ENCODE data around the gene LRRC27. TPM values are rescaled to one million over a fixed set of nuclear protein-coding genes. Genes with fewer than 3 reads are reported as not detected.

LRRC27 gene
- total RNA-seq, 2 experiments from 2014 or later, result 2.4 to 2.8 TPM

DNA sequence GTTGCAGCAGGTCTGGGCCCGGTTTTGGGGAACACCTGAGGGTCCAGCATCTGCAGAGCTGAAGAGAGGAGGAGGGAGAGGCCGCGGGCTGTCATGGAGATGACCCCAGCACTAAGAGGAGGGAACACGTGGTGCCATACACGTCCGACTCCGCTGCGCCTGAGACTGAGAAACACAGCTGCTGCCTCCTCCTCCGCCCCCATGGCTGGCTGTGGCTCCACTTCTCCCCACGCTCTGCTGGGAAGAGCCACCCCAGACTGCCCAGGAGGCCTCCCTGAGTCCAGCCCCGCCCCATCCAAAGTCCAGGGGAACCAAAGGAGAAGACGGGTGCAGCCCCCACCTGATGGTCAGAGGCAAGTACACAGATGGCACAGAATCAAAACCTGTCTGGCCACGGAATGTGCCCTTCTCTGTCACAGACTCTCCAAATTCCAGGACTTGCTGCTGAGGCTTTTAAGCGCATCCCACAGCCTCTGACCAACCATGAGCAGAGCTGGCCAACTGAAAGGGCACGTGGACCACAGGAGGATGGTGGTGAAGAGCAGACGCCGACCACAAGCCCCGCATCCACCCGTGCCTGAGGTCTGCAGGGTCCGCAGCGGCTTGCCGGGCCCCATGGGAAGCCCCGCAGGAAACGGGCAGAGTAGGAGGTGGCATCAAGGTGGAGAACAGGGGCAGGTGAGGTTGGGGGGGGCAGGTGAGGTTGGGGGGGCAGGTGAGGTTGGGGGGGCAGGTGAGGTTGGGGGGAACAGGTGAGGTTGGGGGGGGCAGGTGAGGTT, 48.2 kb upstream of the LRRC27 start:
- intact Hi-C loops (cut with DNase I, micrococcal nuclease), result no loop called here
- H3K9me3 ChIP-seq (ENCODE audit: control insufficient read depth in 1 of 2, insufficient read depth in 1 of 2, low read length in 2 of 2), result no peaks in the 10 kb centered on the region
- no peaks in the 10 kb centered on the region for H3K36me3 Mint-ChIP-seq (ENCODE audit: low read depth)
- H3K4me3 ChIP-seq (ENCODE audit: low read length), result no peak overlapping the region
- no peaks in the 10 kb centered on the region for H3K9me3 Mint-ChIP-seq
- ATAC-seq (ENCODE audit: poor library complexity) (no peak), DNase-seq (no peak)
- H3K27me3 ChIP-seq (ENCODE audit: control insufficient read depth in 1 of 2, insufficient read depth in 2 of 2, low read length in 2 of 2), result peaks cover 0 to 2% of the 10 kb centered on the region in 2 experiments
- no peaks in the 10 kb centered on the region for H3K36me3 ChIP-seq (ENCODE audit: insufficient read depth, low read length)
- H3K4me1 Mint-ChIP-seq (ENCODE audit: low read depth), result peaks cover 5% of the 10 kb centered on the region
- no peak overlapping the region for H3K4me3 Mint-ChIP-seq
- H3K4me1 ChIP-seq (ENCODE audit: insufficient read depth, low read length), result no peaks in the 10 kb centered on the region
- TF ChIP-seq, protein P1, sequence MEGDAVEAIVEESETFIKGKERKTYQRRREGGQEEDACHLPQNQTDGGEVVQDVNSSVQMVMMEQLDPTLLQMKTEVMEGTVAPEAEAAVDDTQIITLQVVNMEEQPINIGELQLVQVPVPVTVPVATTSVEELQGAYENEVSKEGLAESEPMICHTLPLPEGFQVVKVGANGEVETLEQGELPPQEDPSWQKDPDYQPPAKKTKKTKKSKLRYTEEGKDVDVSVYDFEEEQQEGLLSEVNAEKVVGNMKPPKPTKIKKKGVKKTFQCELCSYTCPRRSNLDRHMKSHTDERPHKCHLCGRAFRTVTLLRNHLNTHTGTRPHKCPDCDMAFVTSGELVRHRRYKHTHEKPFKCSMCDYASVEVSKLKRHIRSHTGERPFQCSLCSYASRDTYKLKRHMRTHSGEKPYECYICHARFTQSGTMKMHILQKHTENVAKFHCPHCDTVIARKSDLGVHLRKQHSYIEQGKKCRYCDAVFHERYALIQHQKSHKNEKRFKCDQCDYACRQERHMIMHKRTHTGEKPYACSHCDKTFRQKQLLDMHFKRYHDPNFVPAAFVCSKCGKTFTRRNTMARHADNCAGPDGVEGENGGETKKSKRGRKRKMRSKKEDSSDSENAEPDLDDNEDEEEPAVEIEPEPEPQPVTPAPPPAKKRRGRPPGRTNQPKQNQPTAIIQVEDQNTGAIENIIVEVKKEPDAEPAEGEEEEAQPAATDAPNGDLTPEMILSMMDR (IDR thresholded peaks at IDR 0.05), result no peak
- H3K27me3 Mint-ChIP-seq, result no peaks in the 10 kb centered on the region
- ChIA-PET CTCF (no interaction called here), POLR2A (no interaction called here)
- H3K27ac Mint-ChIP-seq, result no peak overlapping the region
- no peak overlapping the region for H3K27ac ChIP-seq (ENCODE audit: low read depth in 1 of 2, low read length in 2 of 2)

DNA sequence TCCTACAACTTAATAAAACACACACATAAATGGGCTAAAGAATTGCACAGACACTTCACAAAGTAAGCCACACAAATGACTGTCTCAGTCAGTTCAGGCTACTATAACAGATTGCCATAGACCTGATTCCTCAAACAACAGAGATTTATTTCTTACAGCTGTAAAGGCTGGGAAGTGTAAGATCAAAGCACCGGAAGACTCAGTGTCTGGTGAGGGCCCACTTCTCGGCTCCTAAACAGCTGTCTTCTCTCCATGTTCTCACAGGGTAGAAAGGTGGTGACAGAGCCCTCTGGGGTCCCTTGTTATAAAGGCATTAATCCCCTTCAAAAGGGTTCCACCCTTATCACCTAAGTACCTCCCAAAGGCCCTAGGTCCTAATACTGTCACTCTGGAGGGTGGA, 42.6 kb upstream of the LRRC27 start:
- Mint-ChIP-seq H3K4me3 (no peak overlapping the region), H3K27me3 (no peaks in the 10 kb centered on the region), H3K36me3 (ENCODE audit: low read depth) (no peaks in the 10 kb centered on the region), H3K4me1 (ENCODE audit: low read depth) (peaks cover 5% of the 10 kb centered on the region), H3K9me3 (no peaks in the 10 kb centered on the region), H3K27ac (no peak overlapping the region)
- H3K27me3 ChIP-seq (ENCODE audit: control insufficient read depth in 1 of 2, insufficient read depth in 2 of 2, low read length in 2 of 2), result no peaks in the 10 kb centered on the region
- H3K27ac ChIP-seq (ENCODE audit: low read depth in 1 of 2, low read length in 2 of 2), result no peak overlapping the region
- intact Hi-C loops (cut with DNase I, micrococcal nuclease), result no loop called here
- H3K9me3 ChIP-seq (ENCODE audit: control insufficient read depth in 1 of 2, insufficient read depth in 1 of 2, low read length in 2 of 2), result no peaks in the 10 kb centered on the region
- no peaks in the 10 kb centered on the region for H3K4me1 ChIP-seq (ENCODE audit: insufficient read depth, low read length)
- CTCF ChIA-PET, result no interaction called here
- TF ChIP-seq, protein P1 (IDR thresholded peaks at IDR 0.05), result no peak
- no peak overlapping the region for H3K4me3 ChIP-seq (ENCODE audit: low read length)
- DNase-seq (no peak), ATAC-seq (ENCODE audit: poor library complexity) (no peak)
- POLR2A ChIA-PET, result no interaction called here
- no peaks in the 10 kb centered on the region for H3K36me3 ChIP-seq (ENCODE audit: insufficient read depth, low read length)

DNA sequence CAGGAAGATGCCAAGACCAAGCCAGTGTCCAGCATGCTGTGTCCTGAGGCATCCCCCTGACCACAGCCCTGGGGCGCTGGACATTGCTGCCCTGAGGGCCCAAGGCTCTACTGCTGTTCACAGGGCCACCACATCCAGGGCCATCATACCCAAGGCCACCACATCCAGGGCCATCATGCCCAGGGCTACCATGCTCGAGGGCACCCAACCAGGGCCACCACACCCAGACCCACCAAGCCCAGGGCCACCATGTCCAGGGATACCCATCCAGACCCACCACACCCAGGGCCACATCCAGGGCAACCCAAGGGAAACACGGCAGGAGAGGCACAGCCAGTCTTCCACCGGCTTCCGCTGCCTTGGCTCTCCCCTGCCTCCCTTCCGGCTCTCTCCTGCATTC, 41.4 kb upstream of the LRRC27 start:
- H3K4me1 Mint-ChIP-seq (ENCODE audit: low read depth), result no peaks in the 10 kb centered on the region
- Histone ChIP-seq H3K4me1 (ENCODE audit: insufficient read depth, low read length) (no peaks in the 10 kb centered on the region), H3K27me3 (ENCODE audit: control insufficient read depth in 1 of 2, insufficient read depth in 2 of 2, low read length in 2 of 2) (no peaks in the 10 kb centered on the region), H3K9me3 (ENCODE audit: control insufficient read depth in 1 of 2, insufficient read depth in 1 of 2, low read length in 2 of 2) (no peaks in the 10 kb centered on the region), H3K4me3 (ENCODE audit: low read length) (no peak overlapping the region), H3K27ac (ENCODE audit: low read depth in 1 of 2, low read length in 2 of 2) (no peak overlapping the region), H3K36me3 (ENCODE audit: insufficient read depth, low read length) (no peaks in the 10 kb centered on the region)
- no peak overlapping the region for H3K4me3 Mint-ChIP-seq
- POLR2A ChIA-PET, result no interaction called here
- intact Hi-C loops (cut with DNase I, micrococcal nuclease), result no loop called here
- no peaks in the 10 kb centered on the region for H3K9me3 Mint-ChIP-seq
- H3K36me3 Mint-ChIP-seq (ENCODE audit: low read depth), result no peaks in the 10 kb centered on the region
- DNase-seq (no peak), ATAC-seq (ENCODE audit: poor library complexity) (no peak)
- TF ChIP-seq, protein P1 (IDR thresholded peaks at IDR 0.05), result no peak
- CTCF ChIA-PET, result no interaction called here
- no peaks in the 10 kb centered on the region for H3K27me3 Mint-ChIP-seq
- no peak overlapping the region for H3K27ac Mint-ChIP-seq
